Breast epithelium (tissue), 3 donors: ENCODE results near the gene DRGX.

Experiments used
- CTCF ChIP-seq, 3 donors: fragments of 450-650 bp; IDR thresholded peaks; one replicate each; pipeline ENCODE4 v1.5.1; 2016 to 2017; ENCODE audit warnings: antibody characterized with exemption in 3 of 3, mild to moderate bottlenecking in 3 of 3, moderate library complexity in 3 of 3
- POLR2A ChIP-seq: fragments of 450-650 bp; IDR thresholded peaks from one replicate; pipeline ENCODE4 v1.6.1; 2016; ENCODE audit warnings: antibody characterized with exemption, mild to moderate bottlenecking, moderate library complexity
- POLR2AphosphoS5 ChIP-seq, 3 donors: sonication (generic); formaldehyde crosslinking; IDR thresholded peaks; one replicate each; pipeline ENCODE4 v1.6.1; 2017; ENCODE audit warnings: antibody characterized with exemption in 3 of 3

GRCh38 chr10:49375611-49376010, 20.3 kb downstream of the DRGX start:
- TF ChIP-seq CTCF (IDR thresholded peaks at IDR 0.05) (no peak), POLR2AphosphoS5 (IDR thresholded peaks at IDR 0.05) (no peak), POLR2A (no peak)
